Measurements from ENCODE around the gene SPO11. TPM values are rescaled to one million over a fixed set of nuclear protein-coding genes. Genes with fewer than 3 reads are reported as not detected.
A peak's percentile ranks its signal among the peaks of the same experiment; 100 is the strongest.

SPO11 gene
- total RNA-seq, 6 experiments from 2014 or later = not detected

DNA sequence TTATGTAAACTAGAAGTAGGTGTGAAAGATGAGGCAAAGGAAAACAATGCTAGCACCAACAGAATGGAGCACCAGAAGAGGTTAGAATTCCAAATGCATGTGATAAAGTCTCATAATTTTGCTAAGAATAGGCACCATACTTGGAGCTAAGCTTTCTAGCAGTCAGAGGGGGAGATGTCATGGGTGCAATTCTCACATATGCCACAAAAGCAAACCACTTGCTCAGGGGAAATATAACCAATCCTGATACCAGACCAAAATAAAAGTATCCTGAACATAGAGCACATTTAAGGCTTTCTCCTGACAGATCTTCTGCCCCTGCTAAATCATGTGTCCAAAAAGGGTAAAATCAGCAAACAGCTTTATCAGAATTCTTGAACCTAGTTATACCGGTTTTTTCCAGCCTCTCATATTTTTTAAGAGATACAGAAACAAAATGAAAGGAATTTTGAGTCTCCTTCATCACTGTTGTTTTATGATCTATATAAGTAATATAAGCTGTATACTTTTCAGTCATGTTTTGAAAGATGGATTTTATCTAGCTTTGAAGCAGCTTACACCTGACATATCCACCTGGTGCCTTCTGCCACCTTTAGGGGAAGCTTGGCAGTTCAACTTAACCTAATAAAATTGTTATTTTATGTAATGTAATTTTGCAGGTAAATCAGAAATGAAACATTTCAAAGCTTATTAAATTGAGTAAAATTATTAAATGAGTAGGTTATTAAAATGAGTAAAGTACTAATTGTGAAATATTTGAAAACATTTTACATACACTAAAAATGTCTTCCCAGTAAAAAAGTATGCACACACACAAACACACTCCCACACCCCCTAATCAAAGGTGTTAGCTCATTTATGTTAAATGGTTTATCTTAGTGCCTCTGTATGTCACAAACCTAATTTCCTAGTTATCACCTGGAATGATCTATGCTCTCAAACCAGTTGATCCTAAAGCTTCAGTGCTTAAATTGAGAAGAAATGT, 2.8 kb downstream of the SPO11 start:
- WGBS (ENCODE audit: insufficient coverage, low coverage, low lambda C conversion rate, missing lambda C conversion rate) = 46% methylated on average over 1 of the region's 1 CpG

DNA sequence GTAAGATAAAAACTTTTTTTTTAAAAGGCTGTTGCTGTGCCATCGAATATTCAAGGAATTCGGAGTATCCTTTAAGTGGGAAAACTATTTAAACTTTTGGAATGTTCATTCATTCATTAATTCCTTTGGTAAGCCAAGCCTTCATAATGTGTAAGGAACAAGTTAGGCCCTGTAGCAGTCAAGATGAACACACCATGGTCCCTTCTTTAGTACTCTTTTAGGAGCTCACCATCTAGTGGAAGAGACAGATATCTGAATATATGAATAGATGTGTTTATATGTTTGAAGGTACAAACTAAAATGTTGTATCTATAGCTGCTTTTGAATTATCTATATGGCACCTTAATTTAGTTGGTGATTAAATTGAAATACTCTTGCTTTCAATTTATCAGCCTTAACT, 5.8 kb downstream of the SPO11 start:
- no peak overlapping the region for H3K27ac ChIP-seq
- TF ChIP-seq, protein P1, sequence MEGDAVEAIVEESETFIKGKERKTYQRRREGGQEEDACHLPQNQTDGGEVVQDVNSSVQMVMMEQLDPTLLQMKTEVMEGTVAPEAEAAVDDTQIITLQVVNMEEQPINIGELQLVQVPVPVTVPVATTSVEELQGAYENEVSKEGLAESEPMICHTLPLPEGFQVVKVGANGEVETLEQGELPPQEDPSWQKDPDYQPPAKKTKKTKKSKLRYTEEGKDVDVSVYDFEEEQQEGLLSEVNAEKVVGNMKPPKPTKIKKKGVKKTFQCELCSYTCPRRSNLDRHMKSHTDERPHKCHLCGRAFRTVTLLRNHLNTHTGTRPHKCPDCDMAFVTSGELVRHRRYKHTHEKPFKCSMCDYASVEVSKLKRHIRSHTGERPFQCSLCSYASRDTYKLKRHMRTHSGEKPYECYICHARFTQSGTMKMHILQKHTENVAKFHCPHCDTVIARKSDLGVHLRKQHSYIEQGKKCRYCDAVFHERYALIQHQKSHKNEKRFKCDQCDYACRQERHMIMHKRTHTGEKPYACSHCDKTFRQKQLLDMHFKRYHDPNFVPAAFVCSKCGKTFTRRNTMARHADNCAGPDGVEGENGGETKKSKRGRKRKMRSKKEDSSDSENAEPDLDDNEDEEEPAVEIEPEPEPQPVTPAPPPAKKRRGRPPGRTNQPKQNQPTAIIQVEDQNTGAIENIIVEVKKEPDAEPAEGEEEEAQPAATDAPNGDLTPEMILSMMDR (IDR thresholded peaks at IDR 0.05) = no peak
- no peak for TF ChIP-seq POLR2A (IDR thresholded peaks at IDR 0.05)
- H3K27me3 ChIP-seq = peaks cover 0 to 9% of the 10 kb centered on the region in 2 donors
- DNase-seq (no peak), ATAC-seq (no peak)
- WGBS (ENCODE audit: insufficient coverage, low coverage, low lambda C conversion rate, missing lambda C conversion rate) = 31% methylated on average over 2 of the region's 2 CpGs
- intact Hi-C loops (cut with DNase I) = loop anchor here in 1 of 2 donors (5.0 kb wide), 1 partner anchor 243 kb away; no protein-coding TSS in a partner anchor
- H3K4me3 ChIP-seq = no peak overlapping the region
- no peaks in the 10 kb centered on the region for H3K9me3 ChIP-seq
- no peaks in the 10 kb centered on the region for H3K4me1 ChIP-seq
- no peaks in the 10 kb centered on the region for H3K36me3 ChIP-seq

More for the DNA sequence above, 2.8 kb downstream of the SPO11 start:
- no peak for ATAC-seq
- H3K27ac ChIP-seq = no peak overlapping the region
- no peak for TF ChIP-seq POLR2A (IDR thresholded peaks at IDR 0.05)
- TF ChIP-seq, protein P1 (IDR thresholded peaks at IDR 0.05) = peak in 2 of 4 donors; percentile 24 to 34
- no peak for DNase-seq
- H3K4me3 ChIP-seq = no peak overlapping the region
- intact Hi-C loops (cut with DNase I) = no loop called here
- no peaks in the 10 kb centered on the region for H3K36me3 ChIP-seq
- peaks cover 0 to 9% of the 10 kb centered on the region in 2 donors for H3K27me3 ChIP-seq
- H3K9me3 ChIP-seq = no peaks in the 10 kb centered on the region
- no peaks in the 10 kb centered on the region for H3K4me1 ChIP-seq

DNA sequence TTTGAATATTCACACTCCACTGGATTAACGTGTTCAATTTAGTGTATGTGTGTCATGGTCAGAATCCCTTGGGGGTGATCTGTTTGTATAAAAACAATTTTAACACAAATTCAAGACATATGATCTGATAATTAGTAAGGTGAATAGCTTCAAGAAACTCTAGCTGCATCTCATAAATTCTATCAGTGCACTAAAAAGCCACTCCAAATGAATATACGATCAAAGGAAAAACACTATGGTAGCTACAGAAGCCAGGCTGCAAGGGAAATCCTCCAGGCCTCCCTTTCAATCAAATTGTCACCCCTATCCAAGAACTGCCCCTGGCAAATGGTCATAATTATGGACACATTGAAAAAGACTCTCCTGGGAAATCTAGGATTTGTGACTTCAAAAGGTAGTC, 12.1 kb downstream of the SPO11 start:
- ATAC-seq = no peak
- TF ChIP-seq, protein P1 (IDR thresholded peaks at IDR 0.05) = no peak
- TF ChIP-seq POLR2A (IDR thresholded peaks at IDR 0.05) = no peak

DNA sequence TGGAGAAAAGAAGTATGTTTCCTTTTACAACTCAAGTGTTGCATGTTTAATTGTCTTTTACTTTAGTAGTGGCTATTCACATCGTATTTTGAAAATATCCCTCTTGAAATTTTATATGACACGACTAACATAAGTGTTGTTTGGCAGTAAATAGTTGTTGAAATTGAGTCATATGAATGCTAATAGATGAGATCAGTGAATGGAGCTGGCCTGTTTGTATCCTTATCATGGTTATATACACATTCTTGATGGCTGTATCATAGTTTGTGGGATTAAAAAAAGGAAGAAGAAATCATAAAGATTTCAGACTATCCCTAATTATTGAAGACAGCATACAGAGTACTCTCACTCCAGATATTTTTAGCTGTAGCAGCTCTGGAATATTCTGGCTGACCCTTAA, 13.2 kb downstream of the SPO11 start:
- no peak overlapping the region for H3K4me3 ChIP-seq
- TF ChIP-seq POLR2A (IDR thresholded peaks at IDR 0.05) = no peak
- DNase-seq (no peak), ATAC-seq (no peak)
- H3K27me3 ChIP-seq = no peaks in the 10 kb centered on the region
- no peaks in the 10 kb centered on the region for H3K36me3 ChIP-seq
- H3K9me3 ChIP-seq = no peaks in the 10 kb centered on the region
- no peaks in the 10 kb centered on the region for H3K4me1 ChIP-seq
- 42% methylated on average over 2 of the region's 2 CpGs for WGBS (ENCODE audit: insufficient coverage, low coverage, low lambda C conversion rate, missing lambda C conversion rate)
- no peak overlapping the region for H3K27ac ChIP-seq
- intact Hi-C loops (cut with DNase I) = no loop called here

More for the DNA sequence above, 12.1 kb downstream of the SPO11 start:
- WGBS (ENCODE audit: insufficient coverage, low coverage, low lambda C conversion rate, missing lambda C conversion rate) = 43% methylated on average over 2 of the region's 2 CpGs
- DNase-seq = no peak
- intact Hi-C loops (cut with DNase I) = no loop called here
- no peaks in the 10 kb centered on the region for H3K9me3 ChIP-seq
- H3K36me3 ChIP-seq = no peaks in the 10 kb centered on the region
- no peaks in the 10 kb centered on the region for H3K4me1 ChIP-seq
- H3K4me3 ChIP-seq = no peak overlapping the region
- H3K27me3 ChIP-seq = no peaks in the 10 kb centered on the region
- H3K27ac ChIP-seq = no peak overlapping the region

DNA sequence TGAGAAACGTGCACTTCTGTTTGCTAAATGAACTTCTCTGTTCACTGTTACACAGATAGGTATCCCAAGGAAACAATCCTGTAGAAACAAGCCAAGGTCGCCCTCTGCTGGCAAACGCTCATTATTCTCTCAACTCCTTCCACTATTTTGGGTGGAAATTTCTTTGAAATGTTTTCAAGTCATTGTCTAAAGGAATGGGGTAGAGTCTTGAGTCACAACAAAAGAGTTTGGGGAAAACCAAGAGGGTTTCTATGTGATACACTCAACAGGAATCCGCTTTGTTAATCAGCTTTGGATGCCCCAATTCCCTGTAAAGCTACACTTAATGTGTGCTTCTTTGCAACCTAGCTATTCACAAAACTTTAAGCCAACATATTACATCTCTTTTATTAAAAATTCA, 16.9 kb downstream of the SPO11 start:
- H3K4me3 ChIP-seq = no peak overlapping the region
- TF ChIP-seq, protein P1 (IDR thresholded peaks at IDR 0.05) = peak; percentile 68 to 79 (median 74)
- no peak for TF ChIP-seq POLR2A (IDR thresholded peaks at IDR 0.05)
- H3K36me3 ChIP-seq = no peaks in the 10 kb centered on the region
- no peaks in the 10 kb centered on the region for H3K4me1 ChIP-seq
- WGBS (ENCODE audit: insufficient coverage, low coverage, low lambda C conversion rate, missing lambda C conversion rate) = 0% methylated on average over 4 of the region's 4 CpGs
- ATAC-seq (peak; percentile 78 to 81 (median 80)), DNase-seq (peak; percentile 65 to 70 (median 69))
- H3K27me3 ChIP-seq = no peaks in the 10 kb centered on the region
- H3K27ac ChIP-seq = no peak overlapping the region
- H3K9me3 ChIP-seq = no peaks in the 10 kb centered on the region
- intact Hi-C loops (cut with DNase I) = loop anchor here (5.0 kb wide), 2 partner anchors 254 to 259 kb away; no protein-coding TSS in a partner anchor

Measured in right lobe of liver (tissue), 6 donors.